Lower lobe of right lung (tissue), 2 donors: Measurements from ENCODE around the gene MCTP2. TPM values are rescaled to one million over a fixed set of nuclear protein-coding genes. Genes with fewer than 3 reads are reported as not detected.
A peak's percentile ranks its signal among the peaks of the same experiment; 100 is the strongest.

ENCODE experiments used
- ATAC-seq, 2 donors: fragments of 200-7000 bp; cut with Tn5 transposase; one replicate each; pipeline ENCODE4 v1.9.1; 2020 to 2022; ENCODE audit warnings: mild to moderate bottlenecking in 2 of 2, moderate library complexity in 2 of 2
- DNase-seq: peaks from one replicate; pipeline ENCODE4 v3.0.0-alpha.2; 2020
- H3K27ac ChIP-seq: fragments of 200-600 bp; one replicate; pipeline ENCODE4 v1.8.0; 2022
- H3K27me3 ChIP-seq: fragments of 200-600 bp; one replicate; pipeline ENCODE4 v1.8.0; 2022; ENCODE audit warnings: low read depth
- H3K36me3 ChIP-seq: fragments of 200-600 bp; one replicate; pipeline ENCODE4 v1.8.0; 2022; ENCODE audit warnings: mild to moderate bottlenecking
- H3K4me1 ChIP-seq: fragments of 200-600 bp; one replicate; pipeline ENCODE4 v1.8.0; 2022
- H3K4me3 ChIP-seq: fragments of 200-600 bp; one replicate; pipeline ENCODE4 v1.8.0; 2022; ENCODE audit warnings: mild to moderate bottlenecking
- H3K9me3 ChIP-seq: fragments of 200-600 bp; one replicate; pipeline ENCODE4 v1.8.0; 2022
- CTCF ChIP-seq: fragments of 200-600 bp; IDR thresholded peaks from one replicate; pipeline ENCODE4 v1.8.0; 2022; ENCODE audit warnings: antibody characterized with exemption, mild to moderate bottlenecking
- intact Hi-C: fragments of 100-400 bp; cut with DNase I; formaldehyde crosslinking; loops from one replicate; pipeline ENCODE4 v1.11.0; 2022
- total RNA-seq: library from RNA; stranded (reverse); fragmentation: NEBNext Ultra II Directional; extraction: Animal tissue kit (Norgen Biotek cat#: 25700); gene quantifications from one replicate; pipeline ENCODE4 v1.2.1, GENCODE V29; 2021
- donor health status: DM: no; HTN: yes; CAD: no; lungs with severe emphysema.

MCTP2 gene
- total RNA-seq, 1 donor from 2014 or later: 36.1 TPM

- Histone ChIP-seq H3K4me3 (no peak overlapping the region), H3K9me3 (no peaks in the 10 kb centered on the region), H3K4me1 (no peaks in the 10 kb centered on the region), H3K36me3 (no peaks in the 10 kb centered on the region), H3K27ac (no peak overlapping the region), H3K27me3 (no peaks in the 10 kb centered on the region)
- intact Hi-C loops: no loop called here
- no peak for TF ChIP-seq CTCF
- DNase-seq: no peak
- ATAC-seq: peak; percentile 62 to 78
These were observed 24.7 kb upstream of the MCTP2 start for GRCh38 chr15:94206463-94207167.

- no peak for DNase-seq
- no peak for ATAC-seq
- intact Hi-C loops: no loop called here
- H3K27ac ChIP-seq: no peak overlapping the region
- TF ChIP-seq CTCF: no peak
- peaks cover 4% of the 10 kb centered on the region for H3K27me3 ChIP-seq
- H3K4me3 ChIP-seq: no peak overlapping the region
- H3K4me1 ChIP-seq: no peaks in the 10 kb centered on the region
- H3K9me3 ChIP-seq: no peaks in the 10 kb centered on the region
- no peaks in the 10 kb centered on the region for H3K36me3 ChIP-seq
These were observed 19.1 kb upstream of the MCTP2 start for GRCh38 chr15:94212291-94212690.

- peaks cover 8% of the 10 kb centered on the region for H3K4me1 ChIP-seq
- DNase-seq (no peak), ATAC-seq (no peak)
These were observed 5.7 kb upstream of the MCTP2 start for GRCh38 chr15:94225616-94226015.

GRCh38 chr15:94228611-94229010 is 2.8 kb upstream of the MCTP2 start:
- intact Hi-C loops: no loop called here
- no peaks in the 10 kb centered on the region for H3K27me3 ChIP-seq
- no peak for ATAC-seq

More at GRCh38 chr15:94225616-94226015, 5.7 kb upstream of the MCTP2 start:
- no peaks in the 10 kb centered on the region for H3K9me3 ChIP-seq
- no peak overlapping the region for H3K4me3 ChIP-seq
- H3K36me3 ChIP-seq: no peaks in the 10 kb centered on the region
- H3K27me3 ChIP-seq: no peaks in the 10 kb centered on the region
- no peak overlapping the region for H3K27ac ChIP-seq
- intact Hi-C loops: no loop called here
- TF ChIP-seq CTCF: no peak

GRCh38 chr15:94229591-94230369 is 1.6 kb upstream of the MCTP2 start:
- DNase-seq (no peak), ATAC-seq (no peak)
- no peak for TF ChIP-seq CTCF
- no peaks in the 10 kb centered on the region for H3K9me3 ChIP-seq
- intact Hi-C loops: no loop called here
- no peak overlapping the region for H3K4me3 ChIP-seq
- no peaks in the 10 kb centered on the region for H3K27me3 ChIP-seq
- H3K36me3 ChIP-seq: no peaks in the 10 kb centered on the region
- H3K4me1 ChIP-seq: peaks cover 33% of the 10 kb centered on the region
- peak overlapping the region; percentile 83 for H3K27ac ChIP-seq

More at GRCh38 chr15:94228611-94229010, 2.8 kb upstream of the MCTP2 start:
- Histone ChIP-seq H3K27ac (no peak overlapping the region), H3K36me3 (no peaks in the 10 kb centered on the region), H3K4me1 (peaks cover 23% of the 10 kb centered on the region), H3K9me3 (no peaks in the 10 kb centered on the region), H3K4me3 (no peak overlapping the region)
- no peak for DNase-seq
- no peak for TF ChIP-seq CTCF
